GOT3 (cell line): Measurements from ENCODE around the gene KCNA1.

Experiments
- DNase-seq: peaks from one replicate; lab custom pipeline; 2025; ENCODE audit warnings: mixed read lengths; lab: John Stamatoyannopoulos, UW

The KCNA1 gene

GRCh38 chr12:4911316-4911994 lies 1.8 kb downstream of the KCNA1 start:
- no peak for DNase-seq

GRCh38 chr12:4914720-4915119 lies 5.0 kb downstream of the KCNA1 start:
- DNase-seq: no peak

- no peak for DNase-seq
These were observed 6.0 kb downstream of the KCNA1 start for GRCh38 chr12:4915752-4916151.

- DNase-seq: no peak
These were observed 9.4 kb downstream of the KCNA1 start for GRCh38 chr12:4918950-4919660.

GRCh38 chr12:4932576-4932975 lies 22.9 kb downstream of the KCNA1 start:
- no peak for DNase-seq

- DNase-seq: no peak
These were observed 23.7 kb downstream of the KCNA1 start for GRCh38 chr12:4933411-4933810.

- DNase-seq: no peak
These were observed 24.8 kb downstream of the KCNA1 start for GRCh38 chr12:4934407-4935035.

GRCh38 chr12:4938900-4939299 lies 29.2 kb downstream of the KCNA1 start:
- DNase-seq: no peak

GRCh38 chr12:4939418-4940023 lies 29.8 kb downstream of the KCNA1 start:
- no peak for DNase-seq

- DNase-seq: no peak
These were observed 33.6 kb downstream of the KCNA1 start for GRCh38 chr12:4943067-4943937.

- DNase-seq: no peak
These were observed 34.2 kb downstream of the KCNA1 start for GRCh38 chr12:4943938-4944284.

- no peak for DNase-seq
These were observed 37.5 kb downstream of the KCNA1 start for GRCh38 chr12:4947253-4947652.

GRCh38 chr12:4951083-4951482 lies 41.4 kb downstream of the KCNA1 start:
- DNase-seq: no peak

- no peak for DNase-seq
These were observed 41.9 kb downstream of the KCNA1 start for GRCh38 chr12:4951601-4952000.

GRCh38 chr12:4954621-4955354 lies 45.1 kb downstream of the KCNA1 start:
- no peak for DNase-seq

GRCh38 chr12:4956054-4956453 lies 46.3 kb downstream of the KCNA1 start:
- no peak for DNase-seq

GRCh38 chr12:4956968-4957367 lies 47.3 kb downstream of the KCNA1 start:
- DNase-seq: no peak

GRCh38 chr12:4957761-4958160 lies 48.1 kb downstream of the KCNA1 start:
- DNase-seq: no peak

GRCh38 chr12:4958697-4959375 lies 49.1 kb downstream of the KCNA1 start:
- DNase-seq: no peak

- no peak for DNase-seq
These were observed 49.7 kb downstream of the KCNA1 start for GRCh38 chr12:4959381-4959780.

- DNase-seq: no peak
These were observed 50.3 kb downstream of the KCNA1 start for GRCh38 chr12:4960030-4960429.
